Right ventricle myocardium superior (tissue), 1 donor: ENCODE data around the gene HSPH1. TPM values are rescaled to one million over a fixed set of nuclear protein-coding genes. Genes with fewer than 3 reads are reported as not detected.
"Not testable (repeated sequence)": the region's sequence is repeated elsewhere in the genome, so short reads cannot be mapped to it uniquely, and the experiment has no call there.

Source experiments
- ATAC-seq: fragments of 200-7000 bp; cut with Tn5 transposase; one replicate; pipeline ENCODE4 v1.9.1; 2020; ENCODE audit warnings: mild to moderate bottlenecking; ENCODE audit not compliant: poor library complexity
- DNase-seq: peaks from one replicate; pipeline ENCODE4 v3.0.0-alpha.2; 2020
- intact Hi-C: fragments of 100-400 bp; cut with DNase I; formaldehyde crosslinking; loops from one replicate; pipeline ENCODE4 v1.11.2; 2022
- total RNA-seq: library from RNA; stranded (reverse); fragmentation: NEBNext Ultra II Directional; extraction: Animal tissue kit (Norgen Biotek cat#: 25700); gene quantifications from one replicate; pipeline ENCODE4 v1.2.1, GENCODE V29; 2021
- donor health status: DM: no; HTN: yes; CAD: no; lungs with severe emphysema.

Gene HSPH1
- total RNA-seq, 1 donor from 2014 or later: 76.1 TPM

GRCh38 chr13:31182987-31183386 lies 21.3 kb upstream of the HSPH1 start:
- no peak for DNase-seq
- intact Hi-C loops: no loop called here

GRCh38 chr13:31179754-31180153 lies 18.1 kb upstream of the HSPH1 start:
- intact Hi-C loops: loop anchor here (10.0 kb wide), 1 partner anchor 245 kb away; no protein-coding TSS in a partner anchor
- ATAC-seq: no peak
- DNase-seq: no peak

More at GRCh38 chr13:31182987-31183386, 21.3 kb upstream of the HSPH1 start:
- ATAC-seq: no peak

- no peak for DNase-seq
- ATAC-seq: no peak
- intact Hi-C loops: loop anchor here (10.0 kb wide), 1 partner anchor 246 kb away; no protein-coding TSS in a partner anchor
Observed at GRCh38 chr13:31179241-31179640, 17.5 kb upstream of the HSPH1 start.

DNA sequence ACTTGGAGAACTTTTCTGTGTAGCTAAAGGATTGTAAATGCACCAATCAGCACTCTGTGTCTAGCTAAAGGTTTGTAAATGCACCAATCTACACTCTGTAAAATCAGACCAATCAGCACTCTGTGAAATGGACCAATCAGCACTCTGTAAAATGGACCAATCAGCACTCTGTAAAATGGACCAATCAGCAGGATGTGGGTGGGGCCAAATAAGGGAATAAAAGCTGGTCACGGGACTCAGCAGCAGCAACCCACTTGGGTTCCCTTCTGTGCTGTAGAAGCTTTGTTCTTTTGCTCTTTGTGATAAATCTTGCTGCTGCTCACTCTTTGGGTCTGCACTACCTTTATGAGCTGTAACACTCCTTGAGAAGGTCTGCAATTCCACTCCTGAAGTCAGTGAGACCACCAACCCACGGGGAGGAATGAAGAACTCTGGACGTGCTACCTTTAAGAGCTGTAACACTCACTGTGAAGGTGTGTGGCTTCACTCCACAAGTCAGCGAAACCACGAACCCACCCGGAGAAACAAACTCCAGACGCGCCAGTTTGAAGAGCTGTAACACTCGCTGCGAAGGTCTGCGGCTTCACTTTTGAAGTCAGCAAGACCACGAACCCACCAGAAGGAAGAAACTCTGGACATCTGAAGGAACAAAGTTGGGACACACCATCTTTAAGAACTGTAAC lies 16.2 kb upstream of the HSPH1 start:
- not testable (repeated sequence) for ATAC-seq, DNase-seq
- intact Hi-C loops: loop anchor here (10.0 kb wide), 1 partner anchor 247 kb away; no protein-coding TSS in a partner anchor

- intact Hi-C loops: loop anchor here (10.0 kb wide), 1 partner anchor 249 kb away; no protein-coding TSS in a partner anchor
- no peak for DNase-seq
- no peak for ATAC-seq
Observed at GRCh38 chr13:31175847-31176532, 14.3 kb upstream of the HSPH1 start.

- no peak for ATAC-seq
- DNase-seq: no peak
- intact Hi-C loops: loop anchor here (10.0 kb wide), 1 partner anchor 251 kb away; no protein-coding TSS in a partner anchor
Observed at GRCh38 chr13:31174018-31174417, 12.3 kb upstream of the HSPH1 start.

GRCh38 chr13:31172535-31172934 lies 10.8 kb upstream of the HSPH1 start:
- DNase-seq (no peak), ATAC-seq (no peak)
- intact Hi-C loops: loop anchor here (10.0 kb wide), 1 partner anchor 252 kb away; no protein-coding TSS in a partner anchor

DNA sequence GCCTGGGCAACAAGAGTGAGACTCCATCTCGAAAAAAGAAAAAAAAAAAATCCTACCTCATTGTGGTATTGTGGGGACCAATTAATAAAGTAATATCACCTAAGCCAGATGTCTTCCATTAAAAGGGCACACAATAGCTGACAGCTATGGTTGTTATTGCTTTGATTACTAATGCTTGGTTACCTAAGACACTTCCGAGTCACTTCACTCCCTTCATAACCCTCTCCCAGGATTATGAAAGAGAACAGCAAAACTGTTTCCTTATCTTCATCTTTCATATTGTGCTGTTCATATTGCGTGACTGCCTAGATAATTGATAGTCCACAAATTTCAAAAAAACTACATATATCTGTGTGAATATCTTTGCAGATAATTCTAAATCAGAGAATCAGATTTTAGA lies 10.3 kb upstream of the HSPH1 start:
- no peak for ATAC-seq
- intact Hi-C loops: loop anchor here (10.0 kb wide), 1 partner anchor 253 kb away; no protein-coding TSS in a partner anchor
- DNase-seq: no peak

DNA sequence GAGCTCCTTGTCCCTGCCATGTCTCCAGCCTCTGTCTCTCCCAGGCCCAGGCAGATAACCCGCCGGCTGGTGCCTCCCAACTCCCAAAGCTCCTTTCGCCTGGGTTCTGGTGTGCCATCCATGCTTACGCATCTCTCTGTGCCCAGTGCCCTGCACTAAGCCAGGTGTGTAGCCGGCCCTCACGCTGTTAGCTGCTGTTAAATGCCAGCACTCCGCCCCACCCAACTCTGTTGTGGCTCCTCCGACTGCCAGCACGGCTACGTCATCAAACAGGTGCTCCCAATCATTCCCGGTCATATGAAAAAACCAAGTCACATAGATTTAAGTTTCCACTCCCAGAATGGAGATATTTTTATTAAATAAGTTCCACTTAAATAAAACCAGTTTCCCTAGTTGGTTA lies 7.0 kb upstream of the HSPH1 start:
- ATAC-seq: no peak
- intact Hi-C loops: no loop called here
- no peak for DNase-seq

DNA sequence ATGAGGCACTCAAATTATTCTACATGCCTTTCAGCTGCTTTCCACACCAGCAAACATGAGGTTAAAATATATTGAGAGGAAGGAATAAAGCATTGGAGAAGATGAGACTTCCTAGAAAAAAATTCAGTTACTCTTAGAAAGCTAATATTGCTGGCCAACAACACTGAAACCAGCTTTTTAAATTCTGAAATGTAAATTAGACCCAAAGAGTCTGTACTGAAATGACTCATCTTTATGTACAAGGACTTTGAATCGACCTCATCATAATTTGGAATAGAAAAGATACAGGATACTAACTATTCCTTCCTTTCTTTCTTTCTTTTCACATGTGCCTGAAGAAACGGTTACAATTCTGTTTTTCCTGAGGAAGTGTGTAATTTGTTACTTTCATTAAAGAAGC lies 6.5 kb upstream of the HSPH1 start:
- no peak for DNase-seq
- intact Hi-C loops: no loop called here
- ATAC-seq: no peak

DNA sequence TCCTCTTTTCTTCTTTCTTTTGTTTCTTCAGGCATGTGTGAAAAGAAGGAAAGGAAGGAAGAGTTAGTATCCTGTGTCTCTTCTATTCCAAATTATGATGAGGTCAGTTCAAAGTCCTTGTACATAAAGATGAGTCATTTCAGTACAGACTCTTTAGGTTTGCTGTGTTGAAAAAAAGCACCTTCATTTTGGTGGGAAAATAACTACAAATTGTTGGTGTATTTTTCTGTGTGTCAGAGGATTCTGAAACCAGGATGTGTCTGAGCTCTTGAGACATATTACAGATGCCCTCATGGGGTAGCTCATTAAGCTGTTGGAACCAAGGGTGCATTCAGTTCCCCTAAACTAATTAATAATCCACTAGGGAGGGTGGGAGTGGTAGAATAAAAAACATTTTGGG lies 5.8 kb upstream of the HSPH1 start:
- intact Hi-C loops: no loop called here
- ATAC-seq (no peak), DNase-seq (no peak)

DNA sequence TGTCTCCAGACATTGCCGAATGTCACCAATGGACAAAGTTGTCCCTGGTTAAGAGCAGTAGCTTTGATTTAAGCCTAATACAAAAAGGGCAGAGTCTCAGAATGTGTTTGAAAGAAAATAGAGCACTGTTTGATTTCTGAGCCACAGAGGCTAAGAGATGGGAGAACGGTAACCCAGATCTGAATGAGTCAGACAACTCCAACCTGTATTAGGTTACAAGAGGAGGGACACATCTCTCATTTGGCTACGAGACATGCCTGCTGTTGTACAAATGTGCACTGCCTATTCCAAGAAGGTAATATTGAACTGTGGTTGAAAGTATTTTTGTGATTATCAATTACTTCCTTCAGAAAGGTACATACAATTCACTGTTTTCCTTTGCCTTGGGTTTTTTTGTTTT lies 4.9 kb upstream of the HSPH1 start:
- ATAC-seq: no peak
- intact Hi-C loops: no loop called here
- no peak for DNase-seq

GRCh38 chr13:31162151-31163008 lies 676 bp upstream of the HSPH1 start:
- intact Hi-C loops: no loop called here
- ATAC-seq (peak; percentile 97), DNase-seq (peak; percentile 97)

GRCh38 chr13:31160857-31161556 lies 697 bp downstream of the HSPH1 start:
- ATAC-seq (peak; percentile 34), DNase-seq (peak; percentile 74)
- intact Hi-C loops: no loop called here

DNA sequence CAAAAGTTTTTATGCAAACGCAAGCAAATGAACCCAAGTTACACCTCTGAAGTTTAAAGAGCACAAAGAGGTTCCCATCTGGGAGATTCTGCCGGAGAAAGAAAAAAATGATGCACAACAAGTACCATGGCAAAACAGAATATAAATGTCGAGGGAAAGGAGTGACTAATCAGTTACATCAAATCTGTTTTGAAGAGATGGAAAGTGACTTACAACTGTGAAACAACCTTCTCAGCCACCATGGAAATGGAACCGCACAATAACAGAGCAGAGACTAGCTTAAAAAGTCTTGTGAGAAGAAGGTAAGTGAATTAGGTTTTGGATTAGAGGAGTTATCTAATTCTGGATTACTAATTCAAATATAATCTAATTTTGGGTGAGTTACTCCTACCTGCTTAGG lies 2.4 kb downstream of the HSPH1 start:
- intact Hi-C loops: no loop called here
- ATAC-seq: no peak
- DNase-seq: no peak

DNA sequence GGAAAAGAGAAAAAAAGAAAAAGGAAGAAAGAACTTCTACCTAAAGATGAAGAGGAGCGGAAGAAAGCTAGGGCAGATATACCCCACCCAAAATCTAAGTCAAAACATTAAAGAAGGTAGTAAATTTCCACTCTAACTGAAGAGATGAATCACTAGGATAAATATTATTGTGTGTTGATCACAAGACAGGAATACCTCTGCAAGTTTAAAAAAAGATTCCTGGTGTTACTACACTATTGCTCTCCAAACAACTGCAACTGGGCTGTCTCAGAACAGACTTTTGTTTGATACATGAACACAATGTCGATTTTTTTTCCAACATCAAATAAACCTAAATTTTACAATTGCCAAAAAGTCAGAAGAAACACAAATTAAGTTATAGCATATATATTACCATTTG lies 6.8 kb downstream of the HSPH1 start:
- no peak for ATAC-seq
- DNase-seq: no peak
- intact Hi-C loops: no loop called here

GRCh38 chr13:31151837-31152236 lies 9.9 kb downstream of the HSPH1 start:
- intact Hi-C loops: no loop called here
- no peak for ATAC-seq
- no peak for DNase-seq

- intact Hi-C loops: no loop called here
- DNase-seq: no peak
- ATAC-seq: no peak
Observed at GRCh38 chr13:31150315-31150985, 11.3 kb downstream of the HSPH1 start.
